A673 (cell line): ENCODE data around the gene OR8B3.

ENCODE experiments used
- EZH2 ChIP-seq: fragments of 200-600 bp; sonication (generic); IDR thresholded peaks from 2 replicates; pipeline ENCODE4 v1.6.1; 2017; ENCODE audit warnings: borderline replicate concordance, low read depth, mild to moderate bottlenecking, mixed read lengths, antibody characterized with exemption, low read length; ENCODE audit not compliant: poor library complexity, severe bottlenecking
- TF ChIP-seq, protein P1 (sequence below): fragments of 300-800, 200-600 bp; sonication (generic); conservative IDR thresholded peaks from 2 replicates; pipeline ENCODE4 v1.5.1; 2017; ENCODE audit warnings: low read depth, mild to moderate bottlenecking, antibody characterized with exemption, low read length, moderate library complexity, mixed read lengths

DNA sequence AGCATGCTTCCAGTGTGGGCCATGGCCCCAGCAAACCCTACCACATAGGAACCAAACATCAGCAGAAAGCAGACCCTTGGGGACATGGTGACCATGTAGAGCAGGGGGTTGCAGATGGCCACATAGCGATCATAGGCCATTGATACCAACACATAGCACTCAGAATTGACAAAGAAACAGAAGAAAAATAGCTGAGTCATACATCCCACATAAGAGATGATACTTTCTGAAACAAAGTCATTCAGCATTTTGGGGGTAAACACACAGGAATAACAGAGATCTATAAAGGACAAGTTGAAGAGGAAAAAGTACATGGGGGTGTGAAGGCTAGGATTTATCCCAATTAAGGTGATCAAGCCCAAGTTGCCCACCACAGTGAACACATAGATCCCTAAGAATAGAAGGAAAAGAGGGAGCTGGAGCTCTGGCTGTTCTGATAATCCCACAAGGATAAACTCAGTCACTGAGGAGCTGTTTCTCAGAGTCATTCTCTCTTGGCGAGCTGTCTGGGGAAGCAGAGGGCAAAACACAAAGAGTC, 25.6 kb upstream of the OR8B3 start, which contains the start of gene OR8B4:
- TF ChIP-seq, protein P1, sequence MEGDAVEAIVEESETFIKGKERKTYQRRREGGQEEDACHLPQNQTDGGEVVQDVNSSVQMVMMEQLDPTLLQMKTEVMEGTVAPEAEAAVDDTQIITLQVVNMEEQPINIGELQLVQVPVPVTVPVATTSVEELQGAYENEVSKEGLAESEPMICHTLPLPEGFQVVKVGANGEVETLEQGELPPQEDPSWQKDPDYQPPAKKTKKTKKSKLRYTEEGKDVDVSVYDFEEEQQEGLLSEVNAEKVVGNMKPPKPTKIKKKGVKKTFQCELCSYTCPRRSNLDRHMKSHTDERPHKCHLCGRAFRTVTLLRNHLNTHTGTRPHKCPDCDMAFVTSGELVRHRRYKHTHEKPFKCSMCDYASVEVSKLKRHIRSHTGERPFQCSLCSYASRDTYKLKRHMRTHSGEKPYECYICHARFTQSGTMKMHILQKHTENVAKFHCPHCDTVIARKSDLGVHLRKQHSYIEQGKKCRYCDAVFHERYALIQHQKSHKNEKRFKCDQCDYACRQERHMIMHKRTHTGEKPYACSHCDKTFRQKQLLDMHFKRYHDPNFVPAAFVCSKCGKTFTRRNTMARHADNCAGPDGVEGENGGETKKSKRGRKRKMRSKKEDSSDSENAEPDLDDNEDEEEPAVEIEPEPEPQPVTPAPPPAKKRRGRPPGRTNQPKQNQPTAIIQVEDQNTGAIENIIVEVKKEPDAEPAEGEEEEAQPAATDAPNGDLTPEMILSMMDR: no peak
- TF ChIP-seq EZH2: no peak
